Left kidney (tissue), 8 donors: ENCODE results near the gene DGLUCY. TPM values are rescaled to one million over a fixed set of nuclear protein-coding genes. Genes with fewer than 3 reads are reported as not detected.
"Not testable (repeated sequence)": the region's sequence is repeated elsewhere in the genome, so short reads cannot be mapped to it uniquely, and the experiment has no call there.

ENCODE experiments used
- DNase-seq: peaks from one replicate; pipeline ENCODE4 v3.0.0-alpha.2; 2013
- long read RNA-seq, 8 donors: transcript quantifications; one replicate each; lab custom pipeline, GENCODE V29; 2026
- polyA plus RNA-seq: library from polyadenylated mRNA; unstranded; fragments of 120-200 nt; gene quantifications from one replicate; pipeline ENCODE4 v1.2.1, GENCODE V29; 2013; ENCODE audit not compliant: insufficient read length

DGLUCY gene
- polyA plus RNA-seq: 78.7 TPM
- long read RNA-seq, donor 1, partial matches to known transcripts: 0 of 2 reads
- long read RNA-seq, donor 1, other reads (novel, unspliced or antisense): 0 of 2 reads
- long read RNA-seq, donor 2, partial matches to known transcripts: 5 of 6 reads
- long read RNA-seq, donor 2, other reads (novel, unspliced or antisense): 0 of 6 reads
- long read RNA-seq, donor 3, partial matches to known transcripts: 6 of 8 reads
- long read RNA-seq, donor 3, other reads (novel, unspliced or antisense): 0 of 8 reads
- long read RNA-seq, donor 4, partial matches to known transcripts: 8 of 8 reads
- long read RNA-seq, donor 4, other reads (novel, unspliced or antisense): 0 of 8 reads
- long read RNA-seq, donor 5, partial matches to known transcripts: 0 of 6 reads
- long read RNA-seq, donor 5, other reads (novel, unspliced or antisense): 0 of 6 reads
- long read RNA-seq, donor 6, partial matches to known transcripts: 0 of 1 reads
- long read RNA-seq, donor 6, other reads (novel, unspliced or antisense): 0 of 1 reads
- long read RNA-seq, donor 7, partial matches to known transcripts: 0 of 6 reads
- long read RNA-seq, donor 7, other reads (novel, unspliced or antisense): 0 of 6 reads
- long read RNA-seq, donor 8, partial matches to known transcripts: 5 of 8 reads
- long read RNA-seq, donor 8, other reads (novel, unspliced or antisense): 0 of 8 reads

- DNase-seq: no peak
These were observed at the start of gene DGLUCY for GRCh38 chr14:91113829-91114078. Gene DGLUCY, plus strand, starts transcription at chr14:91114073. Its CDS starts 46,222 bp downstream, at chr14:91160295.

- DNase-seq: no peak
These were observed 48.6 kb upstream of the DGLUCY start for GRCh38 chr14:91065266-91065665.

- DNase-seq: no peak
These were observed 46.7 kb upstream of the DGLUCY start for GRCh38 chr14:91067186-91067585.

- no peak for DNase-seq
These were observed 45.2 kb upstream of the DGLUCY start for GRCh38 chr14:91068642-91069041.

- no peak for DNase-seq
These were observed 43.3 kb upstream of the DGLUCY start for GRCh38 chr14:91070572-91070971.

GRCh38 chr14:91075553-91075952, 38.3 kb upstream of the DGLUCY start:
- no peak for DNase-seq

- no peak for DNase-seq
These were observed 35.7 kb upstream of the DGLUCY start for GRCh38 chr14:91078095-91078737.

GRCh38 chr14:91080071-91080470, 33.8 kb upstream of the DGLUCY start:
- DNase-seq: no peak

- DNase-seq: no peak
These were observed 31.6 kb upstream of the DGLUCY start for GRCh38 chr14:91082282-91082681.

GRCh38 chr14:91084516-91084915, 29.4 kb upstream of the DGLUCY start:
- DNase-seq: no peak

- not testable (repeated sequence) for DNase-seq
These were observed 26.4 kb upstream of the DGLUCY start for GRCh38 chr14:91087470-91087869.

- DNase-seq: no peak
These were observed 25.2 kb upstream of the DGLUCY start for GRCh38 chr14:91088585-91089235.

- no peak for DNase-seq
These were observed 23.8 kb upstream of the DGLUCY start for GRCh38 chr14:91089958-91090535.

- no peak for DNase-seq
These were observed 23.1 kb upstream of the DGLUCY start for GRCh38 chr14:91090743-91091142.

GRCh38 chr14:91092073-91092472, 21.8 kb upstream of the DGLUCY start:
- no peak for DNase-seq

- DNase-seq: not testable (repeated sequence)
These were observed 20.0 kb upstream of the DGLUCY start for GRCh38 chr14:91093743-91094472.

GRCh38 chr14:91094772-91095171, 19.1 kb upstream of the DGLUCY start:
- no peak for DNase-seq

- no peak for DNase-seq
These were observed 18.7 kb upstream of the DGLUCY start for GRCh38 chr14:91095178-91095577.

- not testable (repeated sequence) for DNase-seq
These were observed 16.2 kb upstream of the DGLUCY start for GRCh38 chr14:91097657-91098056.

GRCh38 chr14:91098591-91098990, 15.3 kb upstream of the DGLUCY start:
- no peak for DNase-seq

GRCh38 chr14:91100102-91100501, 13.8 kb upstream of the DGLUCY start:
- no peak for DNase-seq

- DNase-seq: no peak
These were observed 10.8 kb upstream of the DGLUCY start for GRCh38 chr14:91103116-91103515.
